Stimulated activated CD8-positive, alpha-beta memory T cell treated with anti-CD3 and anti-CD28 coated beads, Interleukin-2, amount 100 ng/mL, for 48 hours (primary cell): ENCODE data around the gene SLC2A1.

Experiments
- DNase-seq, 2 donors: peaks; one replicate each; pipeline ENCODE4 v3.0.0-alpha.2; 2020; ENCODE audit warnings: low read depth in 2 of 2

Gene SLC2A1

GRCh38 chr1:42942444-42942843, 16.2 kb downstream of the SLC2A1 start:
- no peak for DNase-seq

GRCh38 chr1:42941640-42942330, 16.9 kb downstream of the SLC2A1 start:
- no peak for DNase-seq

GRCh38 chr1:42940851-42941639, 17.6 kb downstream of the SLC2A1 start:
- no peak for DNase-seq

GRCh38 chr1:42938645-42939615, 19.7 kb downstream of the SLC2A1 start:
- DNase-seq, result no peak

- DNase-seq, result no peak
These were observed 20.6 kb downstream of the SLC2A1 start for GRCh38 chr1:42937836-42938644.

GRCh38 chr1:42937141-42937696, 21.4 kb downstream of the SLC2A1 start:
- no peak for DNase-seq

GRCh38 chr1:42936309-42937078, 22.2 kb downstream of the SLC2A1 start:
- DNase-seq, result peak in 1 of 2 donors; percentile 38

- no peak for DNase-seq
These were observed 22.7 kb downstream of the SLC2A1 start for GRCh38 chr1:42935971-42936308.

GRCh38 chr1:42935313-42935895, 23.3 kb downstream of the SLC2A1 start:
- DNase-seq, result no peak

GRCh38 chr1:42934541-42935312, 23.9 kb downstream of the SLC2A1 start:
- DNase-seq, result no peak

GRCh38 chr1:42933610-42934491, 24.8 kb downstream of the SLC2A1 start:
- DNase-seq, result no peak

- DNase-seq, result no peak
These were observed 25.5 kb downstream of the SLC2A1 start for GRCh38 chr1:42933060-42933586.

GRCh38 chr1:42932442-42932941, 26.2 kb downstream of the SLC2A1 start:
- DNase-seq, result no peak

- peak; percentile 60 to 67 for DNase-seq
These were observed 26.7 kb downstream of the SLC2A1 start for GRCh38 chr1:42931911-42932422.

- peak in 1 of 2 donors; percentile 33 for DNase-seq
These were observed 27.5 kb downstream of the SLC2A1 start for GRCh38 chr1:42931108-42931539.

GRCh38 chr1:42930178-42931107, 28.2 kb downstream of the SLC2A1 start:
- DNase-seq, result no peak
